ENCODE results near the gene CST7.

Gene CST7

DNA sequence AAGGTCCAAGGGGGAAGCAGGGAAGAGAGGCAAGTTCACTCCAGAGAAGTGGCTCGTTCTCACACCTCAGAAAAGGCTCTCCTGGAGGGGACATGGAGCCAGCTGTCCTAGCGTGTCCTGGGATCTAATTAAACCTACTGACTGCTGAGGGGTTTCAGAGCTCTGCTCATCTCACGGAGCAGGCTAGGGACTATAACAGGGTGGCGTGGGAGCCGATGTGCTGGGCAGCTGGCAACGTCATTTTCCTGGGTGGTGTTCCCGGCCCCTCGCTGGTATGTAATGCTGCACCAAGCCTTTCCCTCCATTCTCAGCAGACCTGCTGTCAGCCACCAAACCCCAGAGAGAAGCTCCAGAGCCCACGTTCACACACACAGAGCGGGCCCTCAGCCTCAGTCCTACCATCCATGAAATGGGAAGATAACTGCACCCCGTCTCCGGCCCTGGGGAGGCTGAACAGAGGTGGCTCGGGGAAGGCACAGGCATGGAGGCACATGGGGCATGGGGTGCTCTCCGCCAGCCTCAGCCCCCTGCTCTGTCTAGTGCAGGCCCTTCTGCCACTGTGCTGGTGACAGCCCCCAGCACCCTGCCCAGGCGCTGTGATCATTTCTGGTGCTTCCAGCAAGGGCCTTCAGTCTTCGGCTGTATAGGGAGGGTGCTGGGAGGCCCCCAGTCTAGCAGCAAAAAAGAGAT, 1.9 kb downstream of the CST7 start:
- DNase-seq (ENCODE audit: low spot score), result no peak

- DNase-seq (ENCODE audit: low spot score), result peak; percentile 34
Observed at GRCh38 chr20:24951536-24952083, 2.5 kb downstream of the CST7 start.

GRCh38 chr20:24952376-24953208, 3.5 kb downstream of the CST7 start:
- peak; percentile 39 for DNase-seq (ENCODE audit: low spot score)

DNA sequence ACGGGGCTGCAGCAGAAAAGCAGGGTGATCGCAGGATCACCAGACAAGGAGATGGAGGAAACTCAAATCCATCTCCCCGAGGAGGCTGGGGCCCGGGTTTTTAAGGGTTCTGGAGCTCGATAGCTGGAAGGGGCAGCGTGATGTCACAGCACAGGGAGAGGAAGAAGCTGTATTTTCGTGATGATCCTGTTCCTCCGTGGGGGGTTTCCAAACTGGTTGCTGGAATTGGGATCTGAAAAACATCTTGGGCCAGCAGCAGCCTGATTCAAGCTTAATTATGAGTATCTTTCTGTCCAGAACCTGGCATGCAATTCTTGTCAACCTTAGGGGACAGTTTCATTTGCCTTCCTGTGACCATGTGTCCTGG, 4.1 kb downstream of the CST7 start:
- DNase-seq (ENCODE audit: low spot score), result no peak

DNA sequence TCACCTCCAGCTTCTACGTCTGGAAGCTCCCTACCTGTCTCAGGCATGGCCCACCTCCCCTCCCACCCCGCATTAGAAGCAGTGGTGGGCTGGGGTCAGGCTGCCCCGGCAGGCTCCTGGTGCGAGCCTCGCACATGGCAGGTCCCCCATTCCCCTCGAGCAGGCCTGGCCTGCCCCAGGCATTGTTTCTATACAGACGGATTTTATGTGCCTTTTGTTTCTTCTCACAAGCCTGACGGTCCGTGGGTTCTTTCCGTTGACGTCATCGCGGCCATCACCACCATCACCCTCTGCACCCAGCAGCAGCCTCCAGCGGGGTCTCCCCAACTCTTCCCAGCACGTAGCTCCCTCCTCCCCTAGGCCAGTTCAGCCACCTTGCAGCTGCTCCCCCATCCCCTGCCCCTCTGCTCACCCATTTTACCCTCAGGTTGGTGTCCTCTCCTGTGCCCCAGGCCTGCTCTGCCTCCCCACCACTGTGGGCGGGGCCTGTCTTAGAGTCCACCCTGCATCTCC, 4.6 kb downstream of the CST7 start:
- DNase-seq (ENCODE audit: low spot score), result peak; percentile 42

DNA sequence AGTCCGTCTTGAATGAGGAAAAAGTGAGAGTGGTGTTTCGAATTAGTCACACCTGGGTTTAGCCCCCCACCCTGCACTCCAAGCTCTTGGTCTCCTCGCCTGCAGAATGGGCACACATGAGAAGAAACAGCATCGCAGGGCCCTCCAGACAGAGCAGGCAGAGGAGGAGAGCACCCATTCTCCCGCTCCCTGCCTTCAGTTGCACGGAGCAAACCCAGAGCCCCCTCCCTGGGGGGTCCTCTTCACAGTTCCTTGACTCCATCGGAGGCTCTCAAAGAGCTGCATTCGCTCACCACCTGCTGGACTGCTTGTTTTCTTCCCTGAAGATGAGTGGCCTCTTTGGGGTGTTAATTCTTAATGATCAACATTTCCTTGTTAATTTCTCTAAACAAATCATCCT, 5.1 kb downstream of the CST7 start:
- peak; percentile 16 for DNase-seq (ENCODE audit: low spot score)

GRCh38 chr20:24954566-24954965, 5.5 kb downstream of the CST7 start:
- no peak for DNase-seq (ENCODE audit: low spot score)

GRCh38 chr20:24955045-24955444, 6.0 kb downstream of the CST7 start:
- peak; percentile 24 for DNase-seq (ENCODE audit: low spot score)

GRCh38 chr20:24956001-24956841, 7.2 kb downstream of the CST7 start:
- DNase-seq (ENCODE audit: low spot score), result peak; percentile 19

GRCh38 chr20:24957326-24958016, 8.4 kb downstream of the CST7 start:
- DNase-seq (ENCODE audit: low spot score), result peak; percentile 23

DNA sequence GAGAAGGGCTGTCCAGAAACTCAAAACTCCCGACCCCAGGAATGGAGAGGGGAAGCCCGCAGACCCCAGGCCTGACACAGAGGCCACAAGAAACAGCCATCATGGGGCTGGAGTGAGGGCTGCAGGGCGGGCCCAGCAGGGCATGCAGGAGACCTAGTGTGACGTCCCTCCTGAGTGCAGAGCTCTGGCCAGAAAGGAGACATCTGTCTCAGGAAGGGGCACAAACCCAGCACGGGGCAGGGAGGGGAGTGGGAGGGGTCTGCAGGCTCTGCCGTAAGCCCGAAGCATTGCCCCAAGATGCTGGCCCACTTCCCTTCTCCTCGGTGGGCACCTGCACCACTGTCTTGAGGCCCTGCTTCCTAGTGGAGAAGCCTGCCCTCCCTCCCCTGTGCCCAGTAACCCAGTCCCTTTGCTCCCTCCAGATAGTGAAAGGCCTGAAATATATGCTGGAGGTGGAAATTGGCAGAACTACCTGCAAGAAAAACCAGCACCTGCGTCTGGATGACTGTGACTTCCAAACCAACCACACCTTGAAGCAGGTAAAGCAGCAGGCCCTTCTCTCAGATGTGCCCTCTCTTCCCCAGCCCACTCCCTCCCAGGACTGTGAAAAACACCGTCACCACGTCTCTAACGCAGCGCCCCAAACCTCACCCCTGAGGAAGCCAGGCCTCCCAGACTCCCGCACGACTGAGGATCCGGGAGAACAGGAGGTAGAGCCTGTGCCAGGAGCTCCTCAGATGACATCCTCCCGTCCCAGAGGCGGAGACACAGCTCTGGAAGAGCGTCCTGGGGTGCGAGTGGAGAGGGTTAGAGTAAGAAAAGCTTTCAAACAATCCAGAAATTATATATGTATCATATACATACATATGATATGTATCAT, 9.7 kb downstream of the CST7 start:
- DNase-seq (ENCODE audit: low spot score), result peak; percentile 29

DNA sequence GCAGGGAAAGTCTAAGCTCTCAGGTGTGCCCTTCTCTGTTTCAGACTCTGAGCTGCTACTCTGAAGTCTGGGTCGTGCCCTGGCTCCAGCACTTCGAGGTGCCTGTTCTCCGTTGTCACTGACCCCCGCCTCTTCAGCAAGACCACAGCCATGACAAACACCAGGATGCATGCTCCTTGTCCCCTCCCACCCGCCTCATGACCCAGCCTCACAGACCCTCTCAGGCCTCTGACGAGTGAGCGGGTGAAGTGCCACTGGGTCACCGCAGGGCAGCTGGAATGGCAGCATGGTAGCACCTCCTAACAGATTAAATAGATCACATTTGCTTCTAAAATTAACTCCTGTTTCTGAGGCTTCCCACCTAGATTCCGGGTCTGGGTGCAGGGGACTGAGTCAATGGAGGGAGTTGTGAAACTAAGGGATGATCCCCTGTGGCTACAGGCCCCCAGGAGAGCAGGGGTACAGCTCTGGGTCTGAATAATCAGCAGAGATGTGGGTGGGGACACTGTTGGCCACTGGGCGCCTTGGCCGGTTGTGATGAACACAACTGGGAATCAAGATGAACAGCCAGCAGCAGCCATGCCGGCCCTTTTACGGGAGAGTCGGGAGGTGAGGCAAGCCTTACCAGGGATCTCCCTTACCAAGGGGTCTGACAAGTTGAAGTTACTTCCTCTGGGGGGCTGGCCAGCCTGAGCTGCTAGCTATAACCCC, 10.7 kb downstream of the CST7 start:
- peak; percentile 30 for DNase-seq (ENCODE audit: low spot score)

DNA sequence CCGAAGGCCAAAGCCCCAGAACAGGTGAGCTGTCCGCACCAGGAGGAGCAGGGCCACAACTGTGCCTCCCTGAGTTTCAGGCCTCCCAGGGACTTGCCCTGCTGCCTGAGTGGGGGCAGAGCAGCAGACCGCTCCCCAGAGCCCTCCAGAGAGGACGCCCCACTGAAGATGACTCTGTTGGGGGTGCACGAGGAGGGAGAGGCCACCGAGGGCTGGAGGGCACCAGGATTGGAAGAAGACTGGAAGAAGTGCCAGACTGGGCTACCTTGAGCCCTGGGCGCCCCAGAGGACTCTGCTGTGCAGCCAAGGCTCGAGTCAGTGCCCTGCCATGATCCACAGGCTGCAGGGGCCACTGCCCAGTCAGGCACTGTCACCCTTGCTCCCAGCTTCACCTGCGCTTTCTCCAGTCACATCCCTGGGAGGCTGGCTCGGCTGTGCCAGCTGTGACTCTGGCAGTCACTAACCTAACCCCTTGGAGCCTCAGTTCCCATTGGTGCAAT, 11.3 kb downstream of the CST7 start:
- DNase-seq (ENCODE audit: low spot score), result peak; percentile 27

DNA sequence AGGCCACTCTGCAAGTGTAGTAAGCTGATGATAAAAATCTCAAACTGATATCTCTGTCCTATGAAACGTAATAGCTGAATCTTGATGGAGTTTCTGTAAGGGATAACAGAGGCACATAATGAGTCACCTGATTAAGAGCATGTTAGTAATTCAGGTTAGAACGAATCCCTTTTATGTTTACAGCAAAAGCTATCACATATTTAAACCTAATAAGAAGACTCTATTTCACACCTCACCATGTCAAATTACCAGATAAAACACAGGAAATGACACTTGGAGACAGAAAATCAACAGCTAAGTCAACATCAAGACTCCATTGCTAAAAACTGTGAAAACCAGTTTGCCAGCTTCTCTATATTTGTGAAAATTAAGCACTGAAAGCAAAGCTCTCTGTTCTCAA, 11.8 kb downstream of the CST7 start:
- no peak for DNase-seq (ENCODE audit: low spot score)

DNA sequence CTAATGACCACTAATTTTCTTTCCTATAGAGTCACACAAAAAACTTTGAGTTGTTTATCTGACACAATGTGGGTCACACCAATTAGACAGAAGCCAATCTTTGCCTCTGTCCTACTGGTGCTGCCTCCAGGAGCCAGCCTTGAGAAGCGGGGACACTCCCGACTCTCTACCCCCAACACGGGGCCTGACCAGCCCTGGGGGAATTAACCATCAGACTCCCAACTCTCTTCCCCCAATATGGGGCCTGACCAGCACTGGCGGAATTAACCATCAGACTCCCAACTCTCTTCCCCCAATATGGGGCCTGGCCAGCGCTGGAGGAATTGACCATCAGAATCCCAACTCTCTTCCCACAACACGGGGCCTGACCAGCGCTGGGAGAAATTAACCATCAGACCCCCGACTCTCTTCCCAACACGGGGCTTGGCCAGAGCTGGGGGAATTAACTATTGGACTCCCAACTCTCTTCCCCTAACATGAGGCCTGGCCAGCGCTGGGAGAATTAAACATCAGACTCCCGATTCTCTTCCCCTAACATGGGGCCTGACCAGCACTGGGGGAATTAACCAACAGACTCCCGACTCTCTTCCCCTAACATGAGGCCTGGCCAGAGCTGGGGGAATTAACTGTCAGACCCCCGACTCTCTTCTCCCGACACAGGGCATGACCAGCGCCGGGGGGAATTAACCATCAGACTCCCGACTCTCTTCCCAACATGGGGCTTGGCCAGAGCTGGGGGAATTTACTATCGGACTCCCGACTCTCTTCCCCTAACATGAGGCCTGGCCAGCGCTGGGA, 12.5 kb downstream of the CST7 start:
- peak; percentile 20 for DNase-seq (ENCODE audit: low spot score)

DNA sequence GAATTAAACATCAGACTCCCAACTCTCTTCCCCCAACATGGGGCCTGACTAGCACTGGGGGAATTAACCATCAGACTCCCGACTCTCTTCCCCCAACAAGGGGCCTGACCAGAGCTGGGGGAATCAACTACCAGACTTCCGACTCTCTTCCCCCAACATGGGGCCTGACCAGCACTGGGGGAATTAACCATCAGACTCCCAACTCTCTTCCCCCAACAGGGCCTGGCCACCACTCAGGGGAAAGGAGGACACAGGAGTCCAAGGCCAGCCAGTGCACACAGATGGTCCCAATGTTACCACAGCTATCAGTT, 13.1 kb downstream of the CST7 start:
- DNase-seq (ENCODE audit: low spot score), result peak; percentile 24

DNA sequence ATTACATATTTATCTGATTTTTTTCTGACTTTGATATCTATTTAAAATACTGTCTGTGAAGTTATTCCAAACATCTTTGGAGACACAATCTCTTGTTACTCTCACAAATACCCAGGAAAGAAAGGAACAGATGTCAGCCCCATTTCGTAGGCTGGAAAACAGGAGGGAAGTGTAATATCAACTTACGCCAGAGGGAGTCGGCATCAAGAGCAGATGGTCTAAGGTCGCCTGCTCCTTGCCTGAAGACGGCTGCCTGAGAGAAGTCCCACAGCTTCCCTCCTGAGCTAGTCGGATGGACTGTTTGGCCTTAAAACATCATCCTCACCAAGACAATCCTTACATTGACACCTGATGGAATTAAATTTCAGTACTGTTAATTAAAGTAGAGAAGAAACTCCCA, 13.4 kb downstream of the CST7 start:
- DNase-seq (ENCODE audit: low spot score), result peak; percentile 19

DNA sequence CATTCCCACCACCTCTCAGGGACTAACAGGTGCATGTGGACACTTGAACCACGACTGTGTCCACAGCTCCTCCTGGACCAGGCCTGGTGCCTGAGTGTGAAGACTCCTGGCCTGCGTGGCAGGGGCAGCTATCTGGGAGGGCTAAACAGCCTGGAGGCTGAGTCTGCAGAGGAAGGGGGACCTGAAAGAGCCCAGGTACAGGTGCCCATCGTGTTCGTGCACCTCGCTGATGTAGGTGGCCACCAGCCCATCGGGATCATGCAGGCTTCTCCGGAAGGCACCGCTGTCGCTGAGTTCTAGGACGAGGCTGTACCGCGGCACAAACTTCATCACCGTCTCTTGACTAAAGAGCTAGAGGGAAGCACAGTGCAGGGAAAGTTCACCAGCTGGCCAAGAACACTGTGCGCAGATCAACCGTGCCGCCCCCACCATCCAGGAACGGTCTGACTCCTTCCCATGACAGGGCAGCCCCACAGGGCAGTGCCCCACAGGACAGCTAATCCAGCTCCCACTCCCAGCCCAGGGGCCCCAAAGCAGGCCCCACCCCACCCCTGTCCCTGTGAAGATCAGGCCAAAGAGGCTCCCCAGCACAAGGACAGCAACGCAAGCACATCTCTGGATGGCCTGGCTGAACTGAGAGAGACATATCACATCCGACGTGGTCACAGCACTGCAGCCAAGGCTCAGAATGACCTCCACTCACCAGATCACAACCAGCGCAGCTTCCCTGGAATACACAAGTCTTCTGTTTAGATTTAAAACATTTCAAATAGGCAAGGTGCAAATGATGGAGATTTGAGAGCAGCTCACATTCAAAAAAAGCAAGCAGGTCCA, 14.8 kb downstream of the CST7 start:
- DNase-seq (ENCODE audit: low spot score), result no peak
